ENCODE results near the gene ZNF548. TPM values are rescaled to one million over a fixed set of nuclear protein-coding genes. Genes with fewer than 3 reads are reported as not detected.

ZNF548 gene
- polyA plus RNA-seq, 1 donor (not counting 4 experiments of a cell fraction or from before 2014, with no cell fraction given), result 11.4 TPM

- H3K27me3 ChIP-seq (ENCODE audit: control insufficient read depth, extremely low read depth, insufficient read depth, low read length), result no peaks in the 10 kb centered on the region
- dilution Hi-C loops (cut with MboI; ENCODE audit: extremely low pct_ligation_motif_present, low sequenced_read_pairs), result no loop called here
- no peaks in the 10 kb centered on the region for H3K4me1 ChIP-seq (ENCODE audit: control insufficient read depth, extremely low read depth, insufficient read depth, low read length)
- no peak overlapping the region for H3K27ac ChIP-seq (ENCODE audit: control insufficient read depth, insufficient read depth, low read length)
- H3K4me3 ChIP-seq (ENCODE audit: control insufficient read depth in 2 of 3, extremely low read depth in 1 of 3, insufficient read depth in 2 of 3, low read depth in 1 of 3, low read length in 3 of 3), result no peak overlapping the region
- FAIRE-seq (no peak), DNase-seq (ENCODE audit: low read depth, low spot score) (no peak)
- TF ChIP-seq EZH2 (IDR thresholded peaks at IDR 0.05; ENCODE audit: low read length) (no peak), CTCF (optimal IDR thresholded peaks at IDR 0.05 in 1 of 3, IDR thresholded peaks at IDR 0.05 in 1 of 3, conservative IDR thresholded peaks at IDR 0.05 in 1 of 3; ENCODE audit: extremely low read depth in 1 of 3, insufficient read depth in 2 of 3, low read length in 3 of 3) (no peak)
- no peak overlapping the region for H2AFZ ChIP-seq (ENCODE audit: control insufficient read depth, low read length)
- peaks cover 12 to 21% of the 10 kb centered on the region in 2 experiments for H3K36me3 ChIP-seq (ENCODE audit: control insufficient read depth in 2 of 2, extremely low read depth in 1 of 2, insufficient read depth in 2 of 2, low read length in 2 of 2)
- no peaks in the 10 kb centered on the region for H4K20me1 ChIP-seq (ENCODE audit: control insufficient read depth, extremely low read depth, insufficient read depth, low read length)
- no peak overlapping the region for H3K9ac ChIP-seq (ENCODE audit: control insufficient read depth, extremely low read depth, insufficient read depth, low read length)
- H3K9me3 ChIP-seq (ENCODE audit: control insufficient read depth, low read depth, low read length), result no peaks in the 10 kb centered on the region
- H3K79me2 ChIP-seq (ENCODE audit: control insufficient read depth, insufficient read depth, low read length), result peaks cover 33% of the 10 kb centered on the region
- H3K4me2 ChIP-seq (ENCODE audit: control insufficient read depth, extremely low read depth, insufficient read depth, low read depth, low read length), result no peak overlapping the region
- H3K9me1 ChIP-seq (ENCODE audit: control insufficient read depth, extremely low read depth, insufficient read depth, low read length), result no peaks in the 10 kb centered on the region
Observed at GRCh38 chr19:57395710-57396109, 6.1 kb downstream of the ZNF548 start.

- DNase-seq (ENCODE audit: low read depth, low spot score) (no peak), FAIRE-seq (no peak)
- Histone ChIP-seq H3K4me3 (ENCODE audit: control insufficient read depth in 2 of 3, extremely low read depth in 1 of 3, insufficient read depth in 2 of 3, low read depth in 1 of 3, low read length in 3 of 3) (no peak overlapping the region), H3K9ac (ENCODE audit: control insufficient read depth, extremely low read depth, insufficient read depth, low read length) (no peak overlapping the region), H3K4me2 (ENCODE audit: control insufficient read depth, extremely low read depth, insufficient read depth, low read depth, low read length) (no peak overlapping the region), H3K27ac (ENCODE audit: control insufficient read depth, insufficient read depth, low read length) (no peak overlapping the region), H3K27me3 (ENCODE audit: control insufficient read depth, extremely low read depth, insufficient read depth, low read length) (no peaks in the 10 kb centered on the region), H3K79me2 (ENCODE audit: control insufficient read depth, insufficient read depth, low read length) (peaks cover 9% of the 10 kb centered on the region), H3K36me3 (ENCODE audit: control insufficient read depth in 2 of 2, extremely low read depth in 1 of 2, insufficient read depth in 2 of 2, low read length in 2 of 2) (peaks cover 12 to 21% of the 10 kb centered on the region in 2 experiments), H3K9me3 (ENCODE audit: control insufficient read depth, low read depth, low read length) (no peaks in the 10 kb centered on the region), H3K4me1 (ENCODE audit: control insufficient read depth, extremely low read depth, insufficient read depth, low read length) (no peaks in the 10 kb centered on the region), H2AFZ (ENCODE audit: control insufficient read depth, low read length) (no peak overlapping the region), H4K20me1 (ENCODE audit: control insufficient read depth, extremely low read depth, insufficient read depth, low read length) (no peaks in the 10 kb centered on the region), H3K9me1 (ENCODE audit: control insufficient read depth, extremely low read depth, insufficient read depth, low read length) (no peaks in the 10 kb centered on the region)
- no peak for TF ChIP-seq EZH2 (IDR thresholded peaks at IDR 0.05; ENCODE audit: low read length)
- no peak for TF ChIP-seq CTCF (optimal IDR thresholded peaks at IDR 0.05 in 1 of 3, IDR thresholded peaks at IDR 0.05 in 1 of 3, conservative IDR thresholded peaks at IDR 0.05 in 1 of 3; ENCODE audit: extremely low read depth in 1 of 3, insufficient read depth in 2 of 3, low read length in 3 of 3)
- dilution Hi-C loops (cut with MboI; ENCODE audit: extremely low pct_ligation_motif_present, low sequenced_read_pairs), result no loop called here
Observed at GRCh38 chr19:57398868-57399267, 9.2 kb downstream of the ZNF548 start.
